Nephron progenitor cell (in vitro differentiated cells): ENCODE data around the gene SLC15A3.

Experiments
- DNase-seq: peaks from one replicate; pipeline ENCODE4 v3.0.0; 2021
- H3K27ac Mint-ChIP-seq: 2 replicates; pipeline ENCODE4 v1.8.0; 2021; ENCODE audit warnings: mild to moderate bottlenecking, moderate library complexity, mixed read lengths
- H3K27me3 Mint-ChIP-seq: 2 replicates; pipeline ENCODE4 v1.8.0; 2021; ENCODE audit warnings: mild to moderate bottlenecking, low read depth, mixed read lengths; ENCODE audit not compliant: poor library complexity
- H3K36me3 Mint-ChIP-seq: 2 replicates; pipeline ENCODE4 v1.8.0; 2021; ENCODE audit warnings: low read depth, mixed read lengths
- H3K4me1 Mint-ChIP-seq: 2 replicates; pipeline ENCODE4 v1.8.0; 2021; ENCODE audit warnings: mixed read lengths
- H3K4me3 Mint-ChIP-seq: 2 replicates; pipeline ENCODE4 v1.8.0; 2021; ENCODE audit warnings: mild to moderate bottlenecking, moderate library complexity, mixed read lengths
- H3K9me3 Mint-ChIP-seq: 2 replicates; pipeline ENCODE4 v1.8.0; 2021; ENCODE audit warnings: mild to moderate bottlenecking, moderate library complexity, mixed read lengths
- TF ChIP-seq, protein P1 (sequence below): fragments of 200-600 bp; sonication (generic); IDR thresholded peaks from 2 replicates; pipeline ENCODE4 v1.5.0; 2021; ENCODE audit warnings: antibody characterized with exemption

The SLC15A3 gene

DNA sequence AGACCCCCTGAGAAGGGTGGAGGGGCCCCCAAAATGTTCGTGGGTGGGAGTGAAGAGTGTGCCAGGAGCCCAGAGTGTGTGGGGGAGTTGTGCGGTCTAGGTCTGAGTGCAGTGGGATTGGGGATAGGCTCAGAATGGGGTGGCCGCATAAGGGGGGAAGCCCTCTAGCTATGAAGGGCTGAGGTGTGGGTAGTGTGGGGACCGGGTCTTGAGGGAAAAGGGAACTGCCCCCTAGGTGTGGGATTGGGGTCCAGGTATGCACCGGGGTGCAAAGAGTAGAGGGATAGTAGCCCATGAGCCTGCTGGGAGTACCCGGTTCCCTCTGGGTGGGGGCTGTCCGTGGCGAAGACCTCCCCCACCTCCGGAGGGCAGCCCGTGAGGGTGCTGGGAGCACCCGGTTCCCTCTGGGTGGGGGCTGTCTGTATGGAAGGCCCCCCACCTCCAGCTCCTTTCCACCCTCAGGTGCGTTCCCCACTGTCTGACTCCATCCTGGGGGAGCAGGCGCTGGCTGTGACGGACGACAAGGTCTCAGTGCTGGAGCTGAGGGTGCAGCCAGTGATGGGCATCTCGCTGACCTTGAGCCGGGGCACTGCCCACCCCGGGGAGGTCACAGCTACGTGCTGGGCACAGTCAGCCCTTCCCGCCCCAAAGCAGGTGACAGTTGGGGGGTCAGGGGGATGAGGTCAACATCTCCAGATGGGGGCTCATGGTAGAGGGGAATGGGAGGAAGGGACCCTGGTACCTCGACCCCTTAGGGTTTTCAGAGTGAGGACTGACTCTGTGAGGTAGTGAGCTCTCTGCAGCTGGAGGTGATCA, 17.0 kb downstream of the SLC15A3 start:
- Mint-ChIP-seq H3K27ac (no peak overlapping the region), H3K4me1 (peaks cover 36% of the 10 kb centered on the region), H3K9me3 (no peaks in the 10 kb centered on the region), H3K27me3 (no peaks in the 10 kb centered on the region), H3K36me3 (peaks cover 27% of the 10 kb centered on the region), H3K4me3 (no peak overlapping the region)
- TF ChIP-seq, protein P1, sequence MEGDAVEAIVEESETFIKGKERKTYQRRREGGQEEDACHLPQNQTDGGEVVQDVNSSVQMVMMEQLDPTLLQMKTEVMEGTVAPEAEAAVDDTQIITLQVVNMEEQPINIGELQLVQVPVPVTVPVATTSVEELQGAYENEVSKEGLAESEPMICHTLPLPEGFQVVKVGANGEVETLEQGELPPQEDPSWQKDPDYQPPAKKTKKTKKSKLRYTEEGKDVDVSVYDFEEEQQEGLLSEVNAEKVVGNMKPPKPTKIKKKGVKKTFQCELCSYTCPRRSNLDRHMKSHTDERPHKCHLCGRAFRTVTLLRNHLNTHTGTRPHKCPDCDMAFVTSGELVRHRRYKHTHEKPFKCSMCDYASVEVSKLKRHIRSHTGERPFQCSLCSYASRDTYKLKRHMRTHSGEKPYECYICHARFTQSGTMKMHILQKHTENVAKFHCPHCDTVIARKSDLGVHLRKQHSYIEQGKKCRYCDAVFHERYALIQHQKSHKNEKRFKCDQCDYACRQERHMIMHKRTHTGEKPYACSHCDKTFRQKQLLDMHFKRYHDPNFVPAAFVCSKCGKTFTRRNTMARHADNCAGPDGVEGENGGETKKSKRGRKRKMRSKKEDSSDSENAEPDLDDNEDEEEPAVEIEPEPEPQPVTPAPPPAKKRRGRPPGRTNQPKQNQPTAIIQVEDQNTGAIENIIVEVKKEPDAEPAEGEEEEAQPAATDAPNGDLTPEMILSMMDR: no peak
- no peak for DNase-seq

DNA sequence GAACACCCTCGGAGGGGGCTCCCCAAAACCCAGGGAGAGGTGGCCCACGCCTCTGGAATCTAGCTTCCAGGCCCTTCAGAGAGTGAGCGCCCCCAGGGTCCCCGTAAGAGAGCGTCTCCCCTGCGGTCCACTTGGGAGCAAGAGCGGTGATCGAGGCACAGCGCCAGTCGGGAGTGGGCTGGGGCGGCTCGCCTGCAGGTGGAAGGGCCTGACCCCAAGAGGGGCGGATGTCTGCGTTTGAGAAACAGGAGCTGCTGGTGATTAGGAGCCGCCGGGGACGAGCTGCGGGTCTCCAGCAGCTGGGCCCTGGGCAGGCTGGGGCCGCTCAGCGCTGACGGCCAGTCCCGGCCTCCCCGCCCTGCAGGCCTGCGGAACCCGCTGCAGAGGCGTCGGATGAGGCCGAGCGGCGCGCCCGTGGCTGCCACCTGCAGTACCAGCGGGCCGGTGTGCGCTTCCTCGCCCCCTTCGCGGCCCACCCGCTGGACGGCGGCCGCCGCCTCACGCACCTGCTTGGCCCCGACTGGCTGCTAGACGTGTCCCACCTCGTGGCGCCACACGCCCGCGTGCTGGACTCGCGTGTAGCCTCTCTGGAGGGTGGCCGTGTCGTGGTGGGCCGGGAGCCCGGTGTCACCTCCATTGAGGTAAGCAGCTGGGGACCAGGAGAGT, 17.7 kb downstream of the SLC15A3 start:
- TF ChIP-seq, protein P1: no peak
- peak overlapping the region; percentile 89 for H3K27ac Mint-ChIP-seq
- H3K4me1 Mint-ChIP-seq: peaks cover 33% of the 10 kb centered on the region
- DNase-seq: no peak
- H3K36me3 Mint-ChIP-seq: peaks cover 35% of the 10 kb centered on the region
- no peaks in the 10 kb centered on the region for H3K27me3 Mint-ChIP-seq
- no peak overlapping the region for H3K4me3 Mint-ChIP-seq
- H3K9me3 Mint-ChIP-seq: no peaks in the 10 kb centered on the region

DNA sequence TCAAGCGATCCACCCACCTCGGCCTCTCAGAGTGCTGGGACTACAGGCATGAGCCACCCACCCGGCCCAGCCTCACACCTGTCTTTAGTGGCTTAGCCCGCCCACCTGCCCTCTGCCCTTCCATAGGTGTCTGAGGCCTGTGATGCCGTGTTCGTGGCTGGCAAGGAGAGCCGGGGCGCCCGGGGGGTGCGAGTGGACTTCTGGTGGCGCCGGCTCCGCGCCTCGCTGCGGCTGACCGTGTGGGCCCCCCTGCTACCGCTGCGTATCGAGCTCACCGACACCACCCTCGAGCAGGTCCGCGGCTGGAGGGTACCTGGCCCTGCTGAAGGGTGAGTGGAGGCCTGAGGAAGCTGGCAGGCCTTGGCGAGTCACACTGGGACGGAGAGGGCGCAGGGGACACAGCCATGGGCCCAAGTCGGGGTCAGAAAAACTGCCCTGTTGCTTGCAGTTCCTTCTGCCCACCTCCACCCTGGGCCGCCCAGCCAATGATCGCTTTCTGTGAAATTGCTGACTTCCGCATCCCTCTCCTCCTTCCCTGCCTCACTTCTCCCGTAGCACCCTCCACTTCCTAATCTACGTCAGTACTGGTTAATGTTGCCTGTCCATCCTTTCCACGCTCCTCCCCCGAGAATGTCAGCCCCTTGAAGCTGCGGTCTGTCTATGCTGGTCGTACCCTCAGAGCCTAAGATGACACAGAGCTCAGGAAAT, 18.4 kb downstream of the SLC15A3 start:
- Mint-ChIP-seq H3K27me3 (no peaks in the 10 kb centered on the region), H3K4me1 (peaks cover 26% of the 10 kb centered on the region), H3K4me3 (no peak overlapping the region), H3K9me3 (no peaks in the 10 kb centered on the region), H3K27ac (peak overlapping the region; percentile 89), H3K36me3 (peaks cover 39% of the 10 kb centered on the region)
- TF ChIP-seq, protein P1: no peak
- DNase-seq: no peak

DNA sequence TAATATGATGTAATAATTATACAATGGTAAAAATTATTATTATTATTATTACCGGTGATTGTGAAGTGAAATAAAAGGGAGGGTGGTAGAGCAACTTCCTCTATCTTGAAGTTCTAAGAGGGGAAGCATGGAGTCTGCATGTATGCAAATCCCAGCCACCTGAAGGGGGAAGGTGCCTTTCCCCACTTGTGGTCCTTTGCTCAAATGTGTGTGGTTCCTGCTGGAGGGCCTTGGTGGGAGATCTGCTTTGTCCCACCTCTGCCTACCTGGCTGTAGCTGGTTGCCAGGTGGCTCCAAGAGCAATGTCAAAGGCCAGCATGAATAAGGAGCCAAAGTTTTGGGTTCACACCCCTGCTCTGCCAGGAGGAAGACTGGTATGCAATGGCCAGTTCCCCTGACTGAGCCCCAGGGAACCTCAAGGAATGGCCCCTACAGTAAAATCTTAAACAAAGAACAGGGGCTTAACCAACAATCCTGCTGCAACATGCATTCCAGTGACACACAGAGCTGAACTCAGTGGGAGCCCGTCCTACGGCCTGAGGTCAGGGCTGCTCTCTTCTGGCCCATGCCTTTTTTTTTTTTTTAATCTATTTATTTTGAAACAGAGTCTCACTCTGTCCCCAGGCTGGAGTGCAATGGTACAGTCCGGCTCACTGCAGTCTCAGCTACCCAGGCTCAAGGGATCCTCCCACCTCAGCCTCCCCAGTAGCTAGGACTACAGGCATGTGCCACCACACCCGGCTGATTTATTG, 19.2 kb downstream of the SLC15A3 start:
- H3K4me3 Mint-ChIP-seq: no peak overlapping the region
- no peaks in the 10 kb centered on the region for H3K9me3 Mint-ChIP-seq
- H3K27ac Mint-ChIP-seq: no peak overlapping the region
- H3K27me3 Mint-ChIP-seq: no peaks in the 10 kb centered on the region
- peaks cover 22% of the 10 kb centered on the region for H3K4me1 Mint-ChIP-seq
- TF ChIP-seq, protein P1: no peak
- DNase-seq: no peak
- H3K36me3 Mint-ChIP-seq: peaks cover 45% of the 10 kb centered on the region

DNA sequence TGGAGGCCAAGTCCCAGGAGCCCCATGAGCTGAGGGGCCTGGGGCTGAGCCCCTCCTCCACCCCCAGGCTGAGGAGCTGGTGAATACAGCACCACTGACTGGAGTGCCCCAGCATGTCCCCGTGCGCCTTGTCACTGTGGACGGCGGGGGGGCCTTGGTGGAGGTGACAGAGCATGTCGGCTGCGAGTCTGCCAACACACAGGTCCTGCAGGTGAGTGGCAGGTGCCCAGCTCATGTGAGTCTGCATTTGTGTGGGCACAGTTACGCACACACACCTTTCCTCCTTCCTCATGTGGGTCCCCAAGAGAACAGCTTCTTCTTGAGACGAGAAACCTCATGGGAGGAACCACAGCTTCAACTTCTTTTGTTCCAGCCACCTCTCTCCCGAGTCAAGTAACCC, 20.1 kb downstream of the SLC15A3 start:
- DNase-seq: no peak
- Mint-ChIP-seq H3K27me3 (no peaks in the 10 kb centered on the region), H3K4me3 (no peak overlapping the region), H3K27ac (no peak overlapping the region), H3K4me1 (peaks cover 22% of the 10 kb centered on the region), H3K9me3 (no peaks in the 10 kb centered on the region), H3K36me3 (peaks cover 51% of the 10 kb centered on the region)
- TF ChIP-seq, protein P1: no peak
